ENCODE data around the gene TMCC3.

The TMCC3 gene

GRCh38 chr12:94588346-94588745 is 62.0 kb downstream of the TMCC3 start:
- TF ChIP-seq POLR2AphosphoS5 (IDR thresholded peaks at IDR 0.05; ENCODE audit: low read depth, low read length) = no peak

DNA sequence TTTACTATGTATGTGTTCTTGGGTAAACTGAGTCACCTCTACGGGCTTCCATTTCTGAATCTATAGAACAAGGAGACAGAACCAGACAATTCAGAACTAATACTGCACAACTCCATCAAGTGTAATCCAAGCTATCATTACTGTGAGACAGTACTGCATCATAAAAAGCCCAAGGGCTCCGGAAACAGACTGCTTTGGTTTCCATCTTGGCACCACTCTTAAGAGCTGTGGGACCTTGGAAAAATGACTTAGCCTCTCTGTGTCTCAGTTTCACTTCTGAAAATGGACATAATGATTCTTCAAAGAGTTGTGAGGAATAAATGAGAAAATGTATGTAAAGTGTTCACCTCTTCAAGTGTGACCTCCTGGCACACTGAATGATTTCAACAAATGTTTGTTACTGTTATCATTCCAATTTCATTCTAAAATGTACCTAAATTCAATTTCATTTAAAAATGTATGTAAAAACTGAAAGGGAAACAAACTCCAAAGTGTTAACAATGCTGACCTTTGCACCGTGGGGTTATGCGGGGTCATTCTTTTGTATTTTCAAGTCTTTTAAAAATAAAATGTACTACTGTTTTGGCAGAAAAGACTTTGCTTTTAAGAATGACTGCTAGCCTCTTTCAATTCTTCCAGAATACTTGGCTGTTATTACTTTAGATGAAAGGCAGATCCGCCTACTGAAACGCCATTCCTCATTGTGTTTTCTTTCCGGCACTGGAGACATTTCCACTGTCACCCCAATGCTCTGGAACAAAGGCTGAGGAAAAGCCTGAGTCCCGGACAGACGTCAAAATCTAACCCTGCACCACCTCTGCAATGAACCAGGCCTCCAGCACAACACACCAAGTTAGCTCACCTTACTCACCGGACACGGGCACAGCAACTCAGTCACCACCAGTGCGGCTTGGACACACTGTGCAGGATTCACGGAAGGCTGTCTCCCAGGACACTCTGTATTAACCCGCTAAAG is 62.8 kb downstream of the TMCC3 start:
- TF ChIP-seq TAF1 (IDR thresholded peaks at IDR 0.05; ENCODE audit: borderline replicate concordance, insufficient read depth, low read length) = no peak
- TF ChIP-seq POLR2AphosphoS5 (IDR thresholded peaks at IDR 0.05; ENCODE audit: low read depth, low read length) = no peak
- no peak for TF ChIP-seq SIN3A (IDR thresholded peaks at IDR 0.05; ENCODE audit: borderline replicate concordance, insufficient read depth, low read length)
- no peak for TF ChIP-seq FOXP2 (optimal IDR thresholded peaks at IDR 0.05; ENCODE audit: borderline replicate concordance, extremely low read depth, extremely low read length, insufficient read depth)
- TF ChIP-seq REST (IDR thresholded peaks at IDR 0.05; ENCODE audit: insufficient read depth in 1 of 2, low read depth in 2 of 2, low read length in 2 of 2) = no peak

- TF ChIP-seq SIN3A (IDR thresholded peaks at IDR 0.05; ENCODE audit: borderline replicate concordance, insufficient read depth, low read length) (no peak), REST (IDR thresholded peaks at IDR 0.05; ENCODE audit: insufficient read depth in 1 of 2, low read depth in 2 of 2, low read length in 2 of 2) (no peak), POLR2AphosphoS5 (IDR thresholded peaks at IDR 0.05; ENCODE audit: low read depth, low read length) (no peak), TAF1 (IDR thresholded peaks at IDR 0.05; ENCODE audit: borderline replicate concordance, insufficient read depth, low read length) (no peak), FOXP2 (optimal IDR thresholded peaks at IDR 0.05; ENCODE audit: borderline replicate concordance, extremely low read depth, extremely low read length, insufficient read depth) (no peak)
These were observed 63.6 kb downstream of the TMCC3 start for GRCh38 chr12:94586589-94587259.

GRCh38 chr12:94585626-94586025 is 64.7 kb downstream of the TMCC3 start:
- no peak for TF ChIP-seq SIN3A (IDR thresholded peaks at IDR 0.05; ENCODE audit: borderline replicate concordance, insufficient read depth, low read length)
- no peak for TF ChIP-seq REST (IDR thresholded peaks at IDR 0.05; ENCODE audit: insufficient read depth in 1 of 2, low read depth in 2 of 2, low read length in 2 of 2)
- TF ChIP-seq FOXP2 (optimal IDR thresholded peaks at IDR 0.05; ENCODE audit: borderline replicate concordance, extremely low read depth, extremely low read length, insufficient read depth) = no peak
- no peak for TF ChIP-seq TAF1 (IDR thresholded peaks at IDR 0.05; ENCODE audit: borderline replicate concordance, insufficient read depth, low read length)
- no peak for TF ChIP-seq POLR2AphosphoS5 (IDR thresholded peaks at IDR 0.05; ENCODE audit: low read depth, low read length)

DNA sequence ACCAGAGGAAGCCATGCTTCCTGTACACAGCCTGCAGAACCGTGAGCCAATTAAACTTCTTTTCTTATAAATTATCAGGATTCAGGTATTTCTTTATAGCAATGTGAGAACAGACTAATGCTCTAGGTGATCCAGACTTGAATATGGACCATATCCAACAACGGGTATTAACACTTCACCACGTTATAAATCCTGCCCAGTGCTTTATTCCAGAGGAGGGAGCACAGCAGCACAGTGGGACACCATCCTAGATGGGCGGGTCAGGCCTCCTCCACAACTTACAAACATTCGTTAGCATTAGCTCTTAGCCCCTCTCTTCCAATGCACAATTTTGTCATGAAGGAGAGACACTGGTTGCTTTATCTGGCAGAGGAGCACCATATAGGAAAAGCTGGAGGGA is 66.0 kb downstream of the TMCC3 start:
- TF ChIP-seq SIN3A (IDR thresholded peaks at IDR 0.05; ENCODE audit: borderline replicate concordance, insufficient read depth, low read length) = no peak
- no peak for TF ChIP-seq FOXP2 (optimal IDR thresholded peaks at IDR 0.05; ENCODE audit: borderline replicate concordance, extremely low read depth, extremely low read length, insufficient read depth)
- no peak for TF ChIP-seq REST (IDR thresholded peaks at IDR 0.05; ENCODE audit: insufficient read depth in 1 of 2, low read depth in 2 of 2, low read length in 2 of 2)
- TF ChIP-seq POLR2AphosphoS5 (IDR thresholded peaks at IDR 0.05; ENCODE audit: low read depth, low read length) = no peak
- no peak for TF ChIP-seq TAF1 (IDR thresholded peaks at IDR 0.05; ENCODE audit: borderline replicate concordance, insufficient read depth, low read length)

Measured in PFSK-1 (cell line).